ENCODE results near the gene SHANK1.
"Not testable (repeated sequence)": the region's sequence is repeated elsewhere in the genome, so short reads cannot be mapped to it uniquely, and the experiment has no call there.

The SHANK1 gene

GRCh38 chr19:50753879-50754278, 34.3 kb upstream of the SHANK1 start:
- intact Hi-C loops (cut with DNase I; ENCODE audit: low total_unique reads): no loop called here
- DNase-seq: no peak
- no peak for TF ChIP-seq CTCF (IDR thresholded peaks at IDR 0.05)
- Histone ChIP-seq H3K9me3 (no peaks in the 10 kb centered on the region), H3K27ac (no peak overlapping the region), H3K36me3 (no peaks in the 10 kb centered on the region), H3K4me3 (no peak overlapping the region), H3K27me3 (peaks cover 0 to 14% of the 10 kb centered on the region in 2 donors), H3K4me1 (no peaks in the 10 kb centered on the region)

- no peak for DNase-seq
- Histone ChIP-seq H3K4me3 (no peak overlapping the region), H3K4me1 (no peaks in the 10 kb centered on the region), H3K27me3 (peaks cover 0 to 23% of the 10 kb centered on the region in 2 donors), H3K36me3 (no peaks in the 10 kb centered on the region), H3K27ac (no peak overlapping the region), H3K9me3 (no peaks in the 10 kb centered on the region)
- TF ChIP-seq CTCF (IDR thresholded peaks at IDR 0.05): no peak
- intact Hi-C loops (cut with DNase I; ENCODE audit: low total_unique reads): no loop called here
Observed at GRCh38 chr19:50750010-50750409, 30.4 kb upstream of the SHANK1 start.

GRCh38 chr19:50749490-50749889, 29.9 kb upstream of the SHANK1 start:
- intact Hi-C loops (cut with DNase I; ENCODE audit: low total_unique reads): no loop called here

GRCh38 chr19:50747141-50747540, 27.5 kb upstream of the SHANK1 start:
- intact Hi-C loops (cut with DNase I; ENCODE audit: low total_unique reads); H3K4me1 ChIP-seq; H3K9me3 ChIP-seq: not testable (repeated sequence)

More at GRCh38 chr19:50749490-50749889, 29.9 kb upstream of the SHANK1 start:
- Histone ChIP-seq H3K9me3 (no peaks in the 10 kb centered on the region), H3K27ac (no peak overlapping the region), H3K4me1 (no peaks in the 10 kb centered on the region), H3K36me3 (no peaks in the 10 kb centered on the region), H3K4me3 (no peak overlapping the region), H3K27me3 (peaks cover 0 to 21% of the 10 kb centered on the region in 2 donors)
- DNase-seq: no peak
- TF ChIP-seq CTCF (IDR thresholded peaks at IDR 0.05): no peak

GRCh38 chr19:50745221-50745620, 25.6 kb upstream of the SHANK1 start:
- intact Hi-C loops (cut with DNase I; ENCODE audit: low total_unique reads): no loop called here
- Histone ChIP-seq H3K27ac (no peak overlapping the region), H3K4me3 (no peak overlapping the region), H3K36me3 (no peaks in the 10 kb centered on the region), H3K27me3 (peaks cover 0 to 24% of the 10 kb centered on the region in 2 donors), H3K4me1 (no peaks in the 10 kb centered on the region), H3K9me3 (no peaks in the 10 kb centered on the region)
- no peak for DNase-seq
- no peak for TF ChIP-seq CTCF (IDR thresholded peaks at IDR 0.05)

More at GRCh38 chr19:50747141-50747540, 27.5 kb upstream of the SHANK1 start:
- H3K27ac ChIP-seq, H3K36me3 ChIP-seq, DNase-seq, H3K4me3 ChIP-seq: not testable (repeated sequence)
- peaks cover 0 to 14% of the 10 kb centered on the region in 2 donors for H3K27me3 ChIP-seq

GRCh38 chr19:50743537-50743936, 23.9 kb upstream of the SHANK1 start:
- no peak for TF ChIP-seq CTCF (IDR thresholded peaks at IDR 0.05)
- intact Hi-C loops (cut with DNase I; ENCODE audit: low total_unique reads): no loop called here
- no peak for DNase-seq
- Histone ChIP-seq H3K4me1 (no peaks in the 10 kb centered on the region), H3K27ac (no peak overlapping the region), H3K4me3 (no peak overlapping the region), H3K9me3 (no peaks in the 10 kb centered on the region), H3K36me3 (no peaks in the 10 kb centered on the region), H3K27me3 (peaks cover 0 to 34% of the 10 kb centered on the region in 2 donors)
